Measurements from ENCODE around the gene BBX.

BBX gene

DNA sequence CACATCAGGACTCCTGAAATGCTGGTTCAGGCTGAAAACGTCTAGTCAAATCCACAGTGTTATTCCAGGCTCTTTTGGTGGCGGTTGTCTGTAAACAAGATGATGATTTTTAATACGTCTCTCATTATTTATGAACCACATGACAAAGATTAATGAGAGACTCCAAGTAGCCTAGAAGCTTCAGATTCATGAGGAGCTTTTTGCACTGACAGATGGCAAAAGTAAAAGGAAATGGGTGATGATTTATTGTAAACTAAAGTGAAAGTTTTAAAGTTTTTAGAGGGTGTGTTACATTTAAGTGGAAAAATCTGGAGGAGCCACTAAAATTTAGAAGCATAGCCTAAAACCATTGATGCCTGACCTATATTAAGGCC is 77.0 kb downstream of the BBX start:
- no peak for DNase-seq (ENCODE audit: low spot score)

DNA sequence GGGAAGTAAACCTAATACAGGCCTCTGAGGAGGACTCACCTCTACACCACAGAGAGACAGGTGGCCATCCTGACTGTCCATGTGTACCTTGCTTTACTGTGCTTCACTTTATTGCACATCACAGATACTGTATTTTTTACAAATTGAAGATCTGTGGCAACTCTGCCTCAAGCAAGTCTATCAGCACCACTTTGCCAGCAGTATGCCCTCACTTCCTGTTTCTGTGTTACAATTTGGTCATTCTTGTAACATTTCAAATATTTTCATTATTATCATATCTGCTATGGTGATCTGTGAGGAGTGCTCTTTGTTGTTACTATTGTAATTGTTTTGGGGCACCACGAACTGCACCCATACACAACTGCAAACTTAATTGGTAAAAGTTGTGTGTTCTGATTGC is 78.0 kb downstream of the BBX start:
- DNase-seq (ENCODE audit: low spot score) = no peak

DNA sequence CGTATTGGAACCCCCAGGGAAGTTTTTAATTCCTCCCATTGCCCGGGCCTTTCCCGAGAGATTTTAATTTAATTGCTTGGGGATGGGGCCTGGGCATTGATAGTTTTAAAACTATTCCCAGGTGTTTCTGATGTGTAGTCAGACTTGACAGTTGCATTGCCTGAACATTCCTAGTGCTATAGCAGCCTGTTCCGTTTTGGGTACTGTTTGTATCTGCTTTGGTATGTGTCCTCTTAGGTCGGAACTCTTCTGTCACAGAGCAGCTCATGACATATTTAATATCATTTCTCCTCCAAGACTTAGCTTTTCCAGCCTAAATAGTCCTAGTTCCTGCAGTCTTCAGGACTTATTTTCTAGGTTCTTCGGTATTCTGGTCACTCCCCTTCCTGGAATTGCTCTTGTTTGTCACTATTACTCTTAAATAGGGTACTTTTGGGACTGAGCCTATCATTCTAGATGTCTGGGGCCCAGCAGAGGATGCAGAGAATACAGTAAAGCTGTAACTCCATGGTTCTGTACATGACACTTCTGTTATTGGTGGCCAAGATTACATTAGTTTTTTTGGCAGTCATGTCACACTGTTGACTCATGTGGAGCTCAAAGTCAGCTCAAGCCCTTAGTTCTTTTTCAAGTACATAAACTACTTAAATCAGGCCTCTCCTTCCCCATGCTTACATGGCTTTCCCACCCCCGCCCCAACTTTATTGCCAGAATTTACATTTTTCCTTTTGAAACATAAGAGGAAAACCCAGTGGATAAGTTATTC is 81.5 kb downstream of the BBX start:
- no peak for DNase-seq (ENCODE audit: low spot score)

DNA sequence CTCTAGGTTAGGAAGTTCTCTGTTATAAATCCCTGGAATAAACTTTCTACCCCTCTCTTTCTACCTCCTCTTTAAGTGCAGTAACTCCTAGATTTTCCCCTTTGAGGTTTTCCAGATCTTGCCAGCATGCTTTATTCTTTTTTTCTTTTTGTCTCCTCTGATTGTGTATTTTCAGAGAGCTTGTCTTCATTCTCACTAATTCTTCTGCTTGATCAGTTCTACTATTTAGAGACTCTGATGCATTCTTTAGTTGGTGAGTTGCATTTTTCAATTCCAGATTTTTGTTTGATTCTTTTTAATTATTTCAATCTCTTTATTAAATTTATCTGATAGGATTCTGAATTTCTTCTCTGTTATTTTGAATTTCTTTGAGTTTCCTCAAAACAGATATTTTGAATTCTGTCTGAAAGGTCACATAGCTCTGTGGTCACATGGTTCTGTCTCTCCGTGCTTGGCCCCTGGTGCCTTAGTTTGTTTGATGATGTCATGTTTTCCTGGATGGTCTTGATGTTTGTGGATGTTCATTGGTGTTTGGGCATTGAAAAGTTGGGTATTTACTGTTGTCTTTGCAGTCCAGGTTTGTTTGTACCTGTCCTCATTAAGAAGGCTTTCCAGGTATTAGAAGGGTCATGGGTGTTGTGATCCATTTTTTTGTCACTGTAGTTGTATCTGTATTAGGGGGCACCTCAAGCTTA is 89.2 kb downstream of the BBX start:
- no peak for DNase-seq (ENCODE audit: low spot score)

DNA sequence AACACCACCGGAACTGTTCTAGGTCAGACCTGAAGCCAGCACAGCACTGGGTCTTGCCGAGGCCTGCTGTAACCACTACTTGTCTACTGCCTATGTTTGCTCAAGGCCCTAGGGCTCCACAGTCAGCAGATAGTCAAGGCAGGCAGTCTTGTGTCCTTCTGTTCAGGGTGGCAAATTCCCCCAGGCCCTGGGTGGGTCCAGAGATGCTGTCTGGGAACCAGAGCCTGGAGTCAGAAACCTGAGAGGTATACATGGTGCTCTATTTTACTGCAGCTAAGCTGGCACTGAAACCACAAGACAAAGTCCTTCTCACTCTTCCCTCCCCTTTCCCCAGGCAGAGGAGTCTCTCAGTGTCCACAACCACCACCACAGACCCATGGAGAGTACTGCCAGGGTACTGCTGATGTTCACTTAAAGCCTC is 89.9 kb downstream of the BBX start:
- DNase-seq (ENCODE audit: low spot score) = no peak

DNA sequence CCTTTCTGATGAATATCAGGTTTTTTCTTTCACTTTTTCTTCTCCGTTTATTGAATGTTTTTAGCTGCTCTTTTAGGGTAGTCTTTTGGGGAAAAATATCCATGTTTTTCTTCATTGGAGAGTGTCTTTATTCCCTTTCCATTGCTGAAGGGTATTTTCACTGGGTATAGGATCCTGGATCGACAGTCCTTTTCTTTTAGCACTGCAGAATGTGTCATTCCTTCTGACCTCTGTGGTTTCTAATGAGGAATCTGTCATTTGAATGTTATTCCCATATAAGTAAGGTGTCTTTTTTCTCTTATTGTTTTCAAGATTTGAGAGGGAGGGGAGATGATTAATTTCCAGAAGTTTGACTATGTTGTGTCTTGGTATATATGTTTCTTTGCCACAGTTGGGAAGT is 96.8 kb downstream of the BBX start:
- DNase-seq (ENCODE audit: low spot score) = no peak

DNA sequence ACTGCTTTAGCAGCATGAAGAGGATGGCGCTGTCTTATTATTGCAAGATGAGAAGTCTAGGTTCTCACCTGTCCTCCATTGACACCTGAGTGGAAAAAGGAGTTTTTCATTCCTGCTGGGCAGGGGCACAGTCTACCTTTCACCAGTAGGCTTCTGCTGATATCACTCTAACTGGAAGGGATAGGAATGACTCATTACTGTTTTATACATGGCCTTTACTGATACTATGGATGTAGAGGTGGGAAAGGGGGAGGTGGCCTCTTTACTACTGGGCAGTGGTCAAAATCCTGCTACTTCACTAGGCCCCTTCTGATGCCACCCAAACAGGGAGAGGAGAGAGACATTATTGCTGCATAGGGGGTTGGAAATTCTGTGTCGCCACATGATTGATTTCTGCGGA is 97.8 kb downstream of the BBX start:
- DNase-seq (ENCODE audit: low spot score) = no peak

DNA sequence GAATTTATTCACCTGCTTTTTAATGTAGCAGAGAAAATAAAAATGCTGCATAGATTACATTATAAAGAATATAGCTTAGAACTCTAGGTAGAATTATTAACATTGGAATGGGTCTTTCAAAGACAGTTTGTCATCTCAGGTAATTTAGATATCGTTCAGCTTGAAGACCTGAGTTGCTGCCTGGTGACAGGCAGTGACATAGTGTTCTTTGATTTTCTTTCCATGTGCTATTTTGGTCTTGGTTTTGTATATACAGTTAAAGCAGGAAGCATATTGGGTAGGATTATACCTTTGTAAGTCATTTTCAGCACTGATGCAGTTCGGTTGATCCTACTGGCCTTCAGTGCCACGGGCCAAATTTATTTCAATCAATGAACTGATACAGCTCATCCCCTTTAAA is 98.7 kb downstream of the BBX start:
- no peak for DNase-seq (ENCODE audit: low spot score)

DNA sequence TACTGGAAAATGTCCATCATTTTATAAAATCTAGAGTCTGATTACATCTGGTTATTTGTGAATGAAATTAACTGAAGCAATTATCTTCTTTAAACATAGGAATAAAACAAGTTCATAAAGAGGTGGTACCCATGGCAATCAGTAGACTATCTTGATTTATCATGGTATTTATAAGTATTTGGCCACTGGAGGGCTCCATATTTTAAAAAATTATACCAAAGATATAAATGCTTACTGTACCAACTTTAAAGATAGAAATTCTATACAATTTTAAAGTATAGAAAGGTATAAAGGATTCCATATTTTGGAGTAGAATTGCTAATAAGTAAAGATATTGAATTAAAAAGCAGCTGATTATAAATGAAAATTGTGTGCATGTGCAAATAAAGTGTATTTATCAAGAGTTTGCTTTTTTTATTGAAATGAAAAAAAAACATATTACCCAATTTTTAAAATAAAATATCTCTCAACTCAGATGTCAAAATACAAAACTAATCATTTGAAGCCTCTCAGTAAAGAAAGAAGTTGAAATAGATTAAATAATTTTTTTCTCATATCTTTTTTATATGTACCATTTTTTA is 105.3 kb downstream of the BBX start:
- DNase-seq (ENCODE audit: low spot score) = peak; percentile 32

DNA sequence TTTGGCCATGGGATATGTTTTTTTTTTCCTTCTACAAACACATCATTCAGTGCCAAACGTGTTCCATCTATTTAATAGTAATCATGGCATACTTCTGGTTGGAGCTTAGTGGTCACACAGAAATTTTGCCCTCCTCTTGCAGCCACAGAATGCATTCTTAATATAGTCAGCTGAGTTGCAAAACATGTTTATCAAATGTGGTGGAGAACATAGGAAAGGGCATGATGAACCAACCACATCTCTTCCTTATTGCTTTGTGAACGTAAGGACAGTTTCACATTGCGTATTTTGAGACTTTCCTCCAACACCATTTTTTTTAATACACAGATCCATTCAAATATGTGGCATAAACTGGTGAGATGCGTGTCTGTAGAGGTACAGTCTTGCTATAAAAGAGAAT is 106.8 kb downstream of the BBX start:
- DNase-seq (ENCODE audit: low spot score) = no peak

DNA sequence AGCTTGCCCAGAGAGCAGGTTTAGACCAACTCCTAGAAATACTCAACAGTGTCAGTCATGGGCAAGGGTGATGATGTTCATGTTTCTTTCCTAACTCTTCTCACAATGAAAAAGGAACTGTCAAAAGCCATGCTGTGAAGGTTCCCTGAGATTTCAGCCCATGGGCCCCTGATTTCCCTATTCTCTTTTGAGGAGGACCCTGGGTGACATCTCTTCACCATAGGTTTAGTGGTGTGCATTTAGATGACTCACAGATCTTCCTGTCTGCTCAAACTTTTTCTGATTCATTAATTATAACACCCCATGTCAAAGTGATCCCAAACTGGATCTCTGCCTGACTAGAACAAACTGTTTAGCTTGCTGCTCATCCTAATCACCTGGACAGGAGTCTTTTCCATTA is 108.0 kb downstream of the BBX start:
- DNase-seq (ENCODE audit: low spot score) = no peak

DNA sequence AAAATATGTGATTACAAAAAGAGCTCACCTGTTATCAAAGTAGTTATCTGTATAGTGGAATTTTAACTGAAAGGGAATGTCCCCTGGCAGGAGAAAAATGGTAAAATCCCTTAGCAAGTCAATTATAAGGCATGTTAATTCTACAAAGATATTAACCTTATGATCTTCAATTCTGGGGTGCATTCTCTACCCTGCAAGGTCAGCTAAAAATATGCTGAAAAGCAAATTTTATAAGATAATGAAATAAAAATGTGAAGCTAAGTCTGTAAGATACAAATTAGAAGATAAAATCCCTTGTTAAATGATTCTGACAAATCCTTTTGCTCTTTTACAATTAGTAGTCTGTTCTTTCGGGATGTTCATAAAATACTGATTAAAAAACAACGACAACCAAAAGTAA is 109.8 kb downstream of the BBX start:
- DNase-seq (ENCODE audit: low spot score) = no peak

DNA sequence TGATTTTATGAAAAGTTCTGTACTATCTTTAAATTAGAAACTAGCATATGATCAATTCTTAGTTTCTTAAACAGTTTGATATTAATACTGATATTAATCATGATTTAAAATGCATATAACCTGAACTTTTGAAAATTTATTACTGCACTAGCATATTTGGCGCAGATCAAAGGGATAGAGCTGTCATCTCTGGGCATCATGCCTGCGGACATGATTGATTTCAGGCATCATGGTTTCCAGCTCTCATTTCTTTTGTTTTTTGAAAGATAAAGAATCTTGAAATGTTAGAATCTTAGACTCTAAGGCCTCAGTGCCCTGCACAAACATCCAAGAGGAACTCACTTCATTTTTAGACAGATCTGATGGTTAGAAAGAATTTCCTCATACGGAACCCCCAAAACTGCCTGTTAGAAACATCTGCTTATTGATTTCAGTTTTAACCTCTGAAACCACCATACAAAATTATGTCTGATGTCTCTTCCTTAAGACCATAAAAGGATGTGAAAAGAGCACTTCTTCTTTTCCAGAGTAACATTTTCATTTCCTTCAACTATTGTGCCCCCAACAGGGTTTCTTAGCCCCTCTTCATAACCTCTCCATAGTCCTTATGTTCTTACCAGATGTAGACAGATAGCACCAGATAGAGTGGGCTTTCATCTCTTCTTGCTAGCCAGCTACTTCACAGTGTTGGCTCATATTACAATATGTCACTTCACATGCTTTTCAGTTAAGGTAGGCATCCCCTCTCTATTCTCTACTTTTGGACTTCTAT is 110.8 kb downstream of the BBX start:
- DNase-seq (ENCODE audit: low spot score) = no peak

DNA sequence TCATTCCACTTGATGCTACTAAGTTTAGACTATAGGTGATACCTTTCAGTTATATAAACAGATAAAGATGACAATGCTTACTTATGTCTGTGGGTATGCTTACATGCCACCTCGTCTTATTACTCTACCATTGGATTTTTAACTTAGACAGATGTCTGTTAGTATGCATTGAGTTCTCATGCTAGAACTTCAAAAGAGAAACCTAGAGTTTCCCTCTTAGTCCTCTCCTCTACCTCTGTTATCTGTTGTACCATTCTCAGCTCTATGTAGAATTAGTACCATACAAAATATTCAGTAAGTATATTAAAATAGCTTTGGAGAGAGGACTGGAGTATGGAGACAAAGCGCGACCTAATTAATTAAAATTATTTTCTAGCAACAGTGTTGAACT is 111.3 kb downstream of the BBX start:
- no peak for DNase-seq (ENCODE audit: low spot score)

DNA sequence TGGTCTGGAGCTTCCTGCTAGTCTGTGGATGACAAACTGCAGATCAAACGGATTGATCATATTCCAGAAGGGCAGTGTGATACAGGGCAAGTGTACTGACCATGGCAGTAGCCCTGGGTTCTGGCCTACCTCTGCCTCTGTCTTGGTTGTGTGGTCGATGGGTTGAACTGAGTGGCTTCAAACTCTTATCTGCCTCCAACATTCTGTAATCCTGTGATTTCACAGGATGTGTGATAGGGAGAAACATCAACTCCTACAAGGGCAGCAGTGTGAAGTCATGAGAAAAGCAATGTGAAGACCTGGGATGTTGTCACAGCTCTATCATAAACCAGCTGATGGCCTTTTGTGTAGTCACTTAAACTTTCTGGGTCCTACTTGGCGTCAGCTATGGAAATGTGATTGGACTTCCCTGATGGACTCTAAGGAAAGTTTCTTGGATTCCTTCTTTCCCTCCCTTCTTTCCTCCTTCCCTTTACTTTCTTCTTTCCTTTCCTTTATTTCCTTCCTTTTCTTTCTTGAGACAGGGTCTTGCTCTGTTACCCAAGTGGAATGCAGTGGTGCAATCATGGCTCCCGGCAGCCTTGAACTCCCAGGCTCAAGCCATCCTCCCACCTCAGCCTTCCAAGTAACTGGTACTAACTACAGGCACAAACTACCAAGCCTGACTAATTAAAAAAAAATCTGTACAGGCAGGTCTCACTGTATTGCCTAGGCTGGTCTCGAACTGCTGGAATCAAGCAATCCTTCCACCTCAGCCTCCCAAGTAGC is 114.8 kb downstream of the BBX start:
- no peak for DNase-seq (ENCODE audit: low spot score)

DNA sequence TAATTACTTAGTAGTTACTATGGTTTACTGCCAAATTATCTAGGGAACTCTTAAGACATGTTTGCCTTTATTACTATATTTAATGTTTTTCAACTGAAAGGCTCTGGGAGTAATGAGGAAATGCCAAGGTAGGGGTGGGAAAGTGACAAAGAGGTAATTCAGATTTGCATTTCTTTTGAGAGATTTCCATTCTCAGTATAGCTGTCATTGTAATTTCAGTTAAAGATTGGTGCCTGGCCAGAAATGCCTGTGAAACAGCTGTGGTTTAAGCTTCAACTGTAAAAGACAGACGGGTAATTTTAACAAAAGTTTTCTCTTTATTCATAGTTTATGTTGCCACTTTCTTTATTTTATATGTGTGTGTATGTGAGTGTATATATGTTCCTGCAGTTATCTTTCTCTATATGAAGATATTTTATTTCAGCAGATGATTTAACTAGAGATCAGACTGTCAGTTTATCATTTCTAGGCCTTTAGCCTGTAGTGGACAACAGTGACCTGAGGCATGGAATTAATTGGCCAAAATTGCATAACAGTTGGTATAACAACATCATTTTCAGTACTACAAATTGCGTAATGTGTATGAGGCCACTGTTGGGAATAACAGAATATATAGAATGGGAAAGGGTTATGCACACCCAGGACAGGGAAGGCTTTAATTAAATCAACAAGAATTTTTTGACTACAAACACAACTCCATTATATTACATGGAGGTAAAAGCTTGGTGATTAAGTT is 119.0 kb downstream of the BBX start:
- no peak for DNase-seq (ENCODE audit: low spot score)

DNA sequence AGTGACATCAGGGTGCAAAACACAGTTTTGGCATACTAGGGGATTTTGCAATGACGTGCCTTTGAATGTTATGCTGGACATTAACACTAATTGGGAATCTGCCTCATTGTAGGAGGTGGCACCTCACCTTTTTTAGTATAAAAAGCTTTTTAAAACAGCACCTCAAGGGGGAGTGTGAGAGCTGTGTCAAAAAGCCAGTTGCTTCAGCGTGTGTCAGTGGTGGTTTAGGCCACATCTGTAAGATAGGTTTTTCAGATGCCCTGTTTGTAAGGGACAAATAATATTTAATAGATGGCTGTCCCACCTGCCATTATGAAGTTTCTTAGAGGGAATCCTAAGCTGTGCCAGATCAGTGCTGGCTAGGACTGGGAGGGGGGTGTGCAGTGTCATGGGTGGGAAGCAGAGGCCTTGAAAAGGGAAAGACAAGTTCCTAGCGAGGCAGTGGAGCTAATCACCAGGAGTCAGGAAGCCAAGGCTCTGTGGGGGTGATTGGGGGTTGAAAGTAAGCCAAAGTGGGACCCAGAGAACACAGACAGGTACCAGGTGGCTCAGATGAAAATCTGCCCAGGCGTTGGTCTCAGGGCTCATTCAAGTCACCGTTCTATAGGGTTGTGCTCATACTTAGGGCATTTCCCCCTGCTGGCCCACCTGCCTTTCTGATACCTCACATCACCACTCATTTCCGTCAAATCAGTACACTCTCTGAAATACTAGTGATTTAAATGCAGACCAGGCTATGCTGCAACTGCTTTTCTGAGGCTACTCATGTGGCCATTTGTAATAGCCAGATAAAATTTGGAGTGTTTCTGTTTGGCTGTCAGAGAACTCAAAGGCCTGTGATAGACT is 120.5 kb downstream of the BBX start:
- peak; percentile 49 for DNase-seq (ENCODE audit: low spot score)

DNA sequence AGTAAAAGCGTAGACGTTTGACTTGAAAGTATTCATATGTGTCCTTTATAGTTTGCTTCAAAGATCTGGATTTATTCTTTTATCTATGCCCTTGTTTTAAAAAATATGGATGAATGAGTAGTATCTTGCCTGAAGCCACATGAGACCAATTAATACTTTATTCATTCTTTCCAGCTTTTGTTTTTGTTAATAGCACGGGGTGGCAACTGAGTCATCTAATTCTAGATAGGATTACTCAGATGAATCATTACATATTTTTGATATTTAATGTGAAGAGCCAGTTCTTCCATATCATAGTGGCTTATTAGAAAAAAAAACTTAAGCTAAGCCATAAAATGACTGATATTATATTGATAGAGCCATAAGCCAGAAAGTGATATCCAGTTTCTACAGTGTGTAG is 121.9 kb downstream of the BBX start:
- no peak for DNase-seq (ENCODE audit: low spot score)

DNA sequence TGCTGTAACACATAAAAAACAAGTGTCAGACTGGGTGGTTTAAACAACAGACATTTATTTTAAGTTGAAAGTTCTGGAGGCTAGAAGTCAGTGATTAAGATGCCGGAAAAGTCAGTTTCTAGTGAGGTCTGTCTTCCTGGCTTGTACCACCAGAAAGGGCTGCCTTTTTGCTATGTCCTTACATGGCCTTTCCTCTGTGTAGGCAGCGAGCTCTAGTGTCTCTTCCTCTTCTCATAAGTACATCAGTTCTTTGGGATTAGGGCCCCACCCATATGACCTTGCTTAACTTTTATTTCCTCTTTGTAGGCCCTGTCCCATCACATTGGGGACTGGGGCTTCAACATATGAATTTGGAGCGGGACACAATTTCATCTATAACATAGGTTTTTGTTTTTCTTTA is 128.0 kb downstream of the BBX start:
- no peak for DNase-seq (ENCODE audit: low spot score)

DNA sequence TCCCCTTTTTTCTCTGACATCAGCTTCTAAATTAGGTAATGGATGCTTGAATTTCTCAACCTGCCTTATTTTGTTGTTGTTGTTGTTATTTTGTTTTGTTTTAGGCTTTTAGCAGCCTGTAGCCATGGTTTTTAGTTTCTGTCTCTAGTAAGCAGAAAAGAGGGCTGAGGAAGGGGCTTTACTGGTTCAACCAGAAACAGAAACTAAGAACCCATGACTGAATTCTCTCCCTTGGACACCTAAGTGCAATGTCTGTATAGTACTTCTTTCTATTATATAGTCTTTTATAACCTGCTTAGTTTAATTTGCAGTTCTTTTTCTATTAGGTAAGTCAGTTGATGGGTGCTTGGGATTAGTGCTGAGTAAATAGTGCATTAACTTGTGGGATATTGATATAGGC is 129.0 kb downstream of the BBX start:
- DNase-seq (ENCODE audit: low spot score) = no peak

All from NAMALWA (cell line).